Thoracic aorta (tissue), 2 donors: ENCODE measurements around the gene USB1. TPM values are rescaled to one million over a fixed set of nuclear protein-coding genes. Genes with fewer than 3 reads are reported as not detected.

Experiments used
- ATAC-seq: fragments of 150-250 bp; one replicate; pipeline ENCODE4 v1.8.0; 2017; ENCODE audit warnings: low read depth; ENCODE audit not compliant: insufficient number of reproducible peaks, low FRiP score
- DNase-seq: peaks from one replicate; pipeline ENCODE4 v3.0.0-alpha.2; 2020; ENCODE audit warnings: low spot score
- H3K27ac ChIP-seq, 2 donors: fragments of 200-600 bp; sonication (generic); 1 replicate in 1 of 2; 2 replicates in 1 of 2; pipeline ENCODE4 v1.5.1; 2016; ENCODE audit warnings: mild to moderate bottlenecking in 2 of 2, moderate library complexity in 2 of 2
- H3K27me3 ChIP-seq: fragments of 200-600 bp; sonication (generic); replicated peaks from 2 replicates; pipeline ENCODE4 v1.6.0; 2016; ENCODE audit warnings: mild to moderate bottlenecking; ENCODE audit not compliant: insufficient read depth
- H3K36me3 ChIP-seq: fragments of 200-600 bp; sonication (generic); one replicate; pipeline ENCODE4 v1.5.1; 2016
- H3K4me1 ChIP-seq, 2 donors: fragments of 200-600 bp; sonication (generic); 1 replicate in 1 of 2; 2 replicates in 1 of 2; pipeline versions ENCODE4 v1.5.1 to v1.6.0; 2016; ENCODE audit warnings: low read depth in 2 of 2, mild to moderate bottlenecking in 1 of 2; ENCODE audit not compliant: control insufficient read depth in 1 of 2
- H3K4me3 ChIP-seq: fragments of 200-600 bp; sonication (generic); 2 replicates; pipeline ENCODE4 v1.5.1; 2016; ENCODE audit warnings: mild to moderate bottlenecking
- H3K9me3 ChIP-seq: fragments of 200-600 bp; sonication (generic); 2 replicates; pipeline ENCODE4 v1.5.1; 2016
- total RNA-seq, 2 donors: library from RNA; depleted of rRNA; stranded (reverse); fragments of >200 nt; gene quantifications; one replicate each; pipeline versions ENCODE4 v1.1.0 to v1.2.3, GENCODE V29; 2016
- TF ChIP-seq, protein P1 (sequence below): fragments of 200-600 bp; sonication (generic); IDR thresholded peaks from one replicate; pipeline ENCODE4 v1.5.1; 2019; ENCODE audit warnings: antibody characterized with exemption

USB1 gene
- total RNA-seq, 2 donors from 2014 or later: 55.9 to 90.3 TPM

DNA sequence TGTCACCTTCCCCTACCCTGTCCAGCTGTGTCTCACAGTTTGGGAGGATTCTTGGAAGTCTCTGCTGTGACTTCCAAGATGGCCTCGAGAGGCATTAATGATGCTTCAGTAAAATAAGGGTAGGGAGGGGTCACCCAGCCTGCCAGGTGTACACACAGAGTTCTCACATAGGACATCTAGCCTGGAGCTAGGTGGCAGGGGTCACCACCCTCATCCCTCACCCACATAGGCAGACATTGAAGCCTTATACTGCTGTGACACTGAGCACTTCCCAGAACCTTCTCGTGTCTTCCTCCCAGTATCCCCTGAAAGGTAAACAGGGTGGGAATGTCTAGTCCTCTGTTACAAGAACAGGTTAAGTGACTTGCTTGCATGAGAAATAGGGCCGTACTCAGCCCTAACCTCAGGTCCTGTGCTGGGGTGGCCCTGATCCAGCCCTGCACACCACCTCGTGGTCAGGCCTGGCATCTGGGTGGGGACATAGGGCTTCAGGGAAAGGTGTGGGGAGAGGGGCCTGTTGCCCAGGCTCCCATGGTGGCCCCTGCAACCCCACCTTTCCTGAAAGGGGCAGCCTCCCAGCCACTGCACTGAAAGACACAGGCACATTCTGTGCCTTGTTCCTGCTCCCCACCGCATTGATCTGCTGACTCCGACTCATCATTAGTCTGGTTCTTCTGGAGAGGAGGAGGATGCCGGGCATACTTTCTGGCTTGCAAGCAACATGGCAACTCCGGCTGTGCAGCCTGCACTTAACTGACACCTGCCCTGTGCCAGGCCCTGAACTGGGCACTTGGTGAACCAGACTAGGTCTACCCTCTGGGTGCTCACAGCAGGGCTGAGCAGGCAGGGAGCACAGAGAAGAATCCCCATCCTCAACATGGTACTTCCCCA lies 20.7 kb downstream of the USB1 start:
- H3K4me3 ChIP-seq: no peak overlapping the region
- DNase-seq: no peak
- TF ChIP-seq, protein P1, sequence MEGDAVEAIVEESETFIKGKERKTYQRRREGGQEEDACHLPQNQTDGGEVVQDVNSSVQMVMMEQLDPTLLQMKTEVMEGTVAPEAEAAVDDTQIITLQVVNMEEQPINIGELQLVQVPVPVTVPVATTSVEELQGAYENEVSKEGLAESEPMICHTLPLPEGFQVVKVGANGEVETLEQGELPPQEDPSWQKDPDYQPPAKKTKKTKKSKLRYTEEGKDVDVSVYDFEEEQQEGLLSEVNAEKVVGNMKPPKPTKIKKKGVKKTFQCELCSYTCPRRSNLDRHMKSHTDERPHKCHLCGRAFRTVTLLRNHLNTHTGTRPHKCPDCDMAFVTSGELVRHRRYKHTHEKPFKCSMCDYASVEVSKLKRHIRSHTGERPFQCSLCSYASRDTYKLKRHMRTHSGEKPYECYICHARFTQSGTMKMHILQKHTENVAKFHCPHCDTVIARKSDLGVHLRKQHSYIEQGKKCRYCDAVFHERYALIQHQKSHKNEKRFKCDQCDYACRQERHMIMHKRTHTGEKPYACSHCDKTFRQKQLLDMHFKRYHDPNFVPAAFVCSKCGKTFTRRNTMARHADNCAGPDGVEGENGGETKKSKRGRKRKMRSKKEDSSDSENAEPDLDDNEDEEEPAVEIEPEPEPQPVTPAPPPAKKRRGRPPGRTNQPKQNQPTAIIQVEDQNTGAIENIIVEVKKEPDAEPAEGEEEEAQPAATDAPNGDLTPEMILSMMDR: no peak
- H3K9me3 ChIP-seq: no peaks in the 10 kb centered on the region
- H3K27ac ChIP-seq: no peak overlapping the region
- H3K36me3 ChIP-seq: peaks cover 10% of the 10 kb centered on the region
- H3K27me3 ChIP-seq: no peaks in the 10 kb centered on the region
- ATAC-seq: no peak
- peaks cover 21 to 36% of the 10 kb centered on the region in 2 donors for H3K4me1 ChIP-seq

DNA sequence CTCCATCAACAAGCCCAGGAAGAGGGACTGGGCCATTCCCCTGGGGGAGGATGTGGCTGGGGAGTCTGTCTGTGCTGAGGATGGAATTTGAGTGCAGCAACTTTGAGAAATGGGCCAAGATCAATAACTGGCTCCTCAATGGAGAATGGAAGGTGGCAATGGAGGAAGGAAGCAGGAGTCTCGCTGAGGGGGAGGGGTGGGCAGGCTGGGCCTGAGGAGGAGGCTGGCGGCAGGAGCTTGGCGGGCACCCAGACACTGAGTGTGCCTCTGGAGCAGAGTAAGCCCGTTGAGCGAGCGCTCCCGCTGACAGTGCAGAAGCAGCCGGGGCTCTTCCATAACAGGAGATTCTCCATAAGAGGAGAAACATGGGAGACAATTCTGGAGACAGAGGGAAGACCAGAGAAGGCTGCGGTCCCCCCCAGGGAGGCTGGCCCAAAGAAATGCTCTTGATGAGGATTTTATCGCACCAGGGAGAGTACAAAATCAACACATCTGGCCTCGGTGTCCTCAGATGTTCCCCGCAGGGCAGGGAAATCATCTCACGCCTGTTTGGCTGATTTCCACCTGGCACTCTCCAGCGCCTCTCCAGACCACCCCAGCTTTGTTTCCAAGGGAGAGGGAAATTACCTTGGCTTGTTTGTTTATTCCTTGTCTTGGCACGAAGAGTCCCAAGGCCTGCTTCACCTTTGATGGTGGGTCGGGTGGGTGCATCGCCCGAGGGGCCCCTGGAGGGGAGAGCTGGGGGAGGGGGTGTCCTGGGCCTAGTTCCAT lies 21.6 kb downstream of the USB1 start:
- TF ChIP-seq, protein P1: no peak
- Histone ChIP-seq H3K36me3 (peaks cover 5% of the 10 kb centered on the region), H3K9me3 (no peaks in the 10 kb centered on the region), H3K4me1 (peaks cover 21 to 43% of the 10 kb centered on the region in 2 donors), H3K4me3 (peak overlapping the region; percentile 11), H3K27ac (no peak overlapping the region), H3K27me3 (no peaks in the 10 kb centered on the region)
- DNase-seq: no peak
- no peak for ATAC-seq

DNA sequence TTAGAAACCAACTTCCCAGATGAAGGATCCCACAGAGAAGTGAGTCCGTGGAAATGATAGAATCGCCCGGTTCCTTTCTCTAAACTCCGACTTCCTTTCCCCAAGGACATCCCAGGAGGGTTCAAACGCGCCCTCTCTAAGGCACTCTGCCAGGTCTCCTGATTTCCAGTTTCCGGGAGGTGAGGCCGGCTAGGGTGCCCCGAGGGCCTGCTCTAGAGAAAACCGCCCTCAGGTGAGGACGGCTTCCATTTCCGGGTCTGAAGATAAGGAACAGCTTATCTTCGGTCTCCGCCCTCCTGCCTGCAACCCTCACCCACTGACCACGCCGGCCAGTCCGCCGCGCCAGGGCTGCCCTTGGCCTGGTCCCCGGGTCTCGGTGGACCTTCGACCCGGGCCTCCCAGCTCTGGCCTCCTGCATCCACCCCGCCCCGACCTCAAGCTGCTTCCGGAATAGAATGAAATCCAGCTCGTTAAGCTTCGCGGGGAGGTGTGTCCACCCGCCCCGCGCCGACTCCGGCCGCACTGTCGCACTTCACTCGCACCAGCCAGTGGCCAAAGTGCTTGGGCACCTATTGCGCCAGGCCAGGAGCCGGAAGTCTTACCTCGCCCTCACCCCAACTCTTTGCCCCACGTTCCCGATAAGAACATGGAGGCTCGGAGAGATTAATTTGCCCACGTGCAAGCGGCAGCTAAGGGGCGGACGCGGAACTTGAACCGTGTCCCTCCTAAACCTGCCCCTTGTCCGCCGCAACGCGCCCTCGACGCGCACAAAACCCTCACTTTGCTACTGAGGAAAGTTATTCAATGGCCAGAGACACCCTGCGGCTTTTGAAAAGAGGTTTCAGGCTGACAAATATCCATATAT lies 23.5 kb downstream of the USB1 start:
- Histone ChIP-seq H3K36me3 (no peaks in the 10 kb centered on the region), H3K4me1 (peaks cover 21 to 43% of the 10 kb centered on the region in 2 donors), H3K27me3 (no peaks in the 10 kb centered on the region), H3K4me3 (peak overlapping the region; percentile 91), H3K27ac (no peak overlapping the region), H3K9me3 (no peaks in the 10 kb centered on the region)
- TF ChIP-seq, protein P1: no peak
- DNase-seq (no peak), ATAC-seq (no peak)

DNA sequence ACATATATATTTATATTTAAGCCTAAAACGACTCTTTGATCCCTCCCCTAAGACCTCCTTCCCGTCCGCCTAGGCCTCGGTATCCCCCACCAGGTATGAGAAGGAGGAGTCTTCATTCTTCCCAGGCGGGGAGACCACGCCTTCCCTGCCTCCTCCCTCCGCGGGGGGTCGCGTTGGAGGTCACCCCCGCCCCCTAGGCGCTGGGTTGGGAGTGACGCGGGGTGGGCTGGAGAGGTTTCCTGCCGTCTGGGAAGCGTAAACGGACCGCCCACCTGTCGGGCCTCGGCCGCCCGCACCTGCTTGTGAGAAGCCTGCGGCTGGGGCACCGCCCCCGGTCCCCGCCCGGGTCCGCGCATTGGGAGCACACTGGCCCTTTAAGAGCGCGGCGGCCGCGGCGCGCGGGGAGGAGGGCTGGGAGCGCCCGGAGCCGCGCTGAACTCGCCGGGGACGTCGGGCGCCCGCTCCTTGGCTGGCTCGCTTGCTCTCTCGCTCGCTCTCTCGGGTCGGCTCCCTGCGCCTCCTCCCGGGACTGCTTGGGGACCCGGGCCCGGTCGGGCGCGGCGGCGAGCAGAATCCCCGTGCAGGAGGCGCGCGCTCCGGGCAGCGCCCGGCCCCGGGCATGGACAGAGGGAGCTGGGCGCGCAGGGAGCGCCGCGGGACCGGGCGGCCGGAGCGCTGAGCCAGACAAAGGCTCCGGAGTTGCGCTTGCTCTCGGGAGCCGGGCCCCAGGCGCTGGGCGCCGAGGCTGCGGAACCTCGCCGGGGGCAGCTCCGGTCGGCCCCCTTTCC lies 24.3 kb downstream of the USB1 start, which contains the start of gene MMP15:
TSS of gene MMP15 (plus strand) at position 404 of the 788 bp plus-strand sequence. CDS start 597 bp downstream, outside the sequence.
- DNase-seq (no peak), ATAC-seq (no peak)
- H3K9me3 ChIP-seq: no peaks in the 10 kb centered on the region
- TF ChIP-seq, protein P1: no peak
- H3K4me3 ChIP-seq: peak within 1 kb of the TSS; percentile 91
- no peaks in the 10 kb centered on the region for H3K27me3 ChIP-seq
- peaks cover 21 to 43% of the 10 kb centered on the region in 2 donors for H3K4me1 ChIP-seq
- peak within 1 kb of the TSS; percentile 49 to 72 for H3K27ac ChIP-seq
- H3K36me3 ChIP-seq: no peaks in the 10 kb centered on the region
